HepG2 (cell line): Measurements from ENCODE around the gene MXRA7. TPM values are rescaled to one million over a fixed set of nuclear protein-coding genes. Genes with fewer than 3 reads are reported as not detected.
A peak's percentile ranks its signal among the peaks of the same experiment; 100 is the strongest.

Source experiments
- ATF1 ChIP-seq: IDR thresholded peaks from 2 replicates; pipeline ENCODE4 v1.6.1; 2016; ENCODE audit warnings: mild to moderate bottlenecking, control low read depth
- CEBPZ ChIP-seq: IDR thresholded peaks from 2 replicates; pipeline ENCODE4 v1.6.1; 2012; ENCODE audit warnings: low read length, improper control_type of control experiment
- FOXP1 ChIP-seq, 2 experiments: fragments of 450-650 bp in 1 of 2; IDR thresholded peaks; 2 replicates each; pipeline ENCODE4 v1.6.1; 2017 to 2018; ENCODE audit warnings: antibody characterized with exemption in 1 of 2
- HOXA7 ChIP-seq: sonication (generic); formaldehyde crosslinking; IDR thresholded peaks from 2 replicates; pipeline ENCODE4 v1.8.1; 2022; ENCODE audit warnings: mild to moderate bottlenecking, missing genetic modification reagents, moderate library complexity
- KLF15 ChIP-seq: sonication (generic); formaldehyde crosslinking; IDR thresholded peaks from 2 replicates; pipeline ENCODE4 v1.8.1; 2023; ENCODE audit warnings: borderline replicate concordance, mild to moderate bottlenecking, inconsistent platforms, missing genetic modification reagents, mixed read lengths
- POLR2AphosphoS5 ChIP-seq: IDR thresholded peaks from 2 replicates; pipeline ENCODE4 v1.6.1; 2012; ENCODE audit warnings: low read depth, low read length
- REL ChIP-seq: sonication (generic); formaldehyde crosslinking; conservative IDR thresholded peaks from 2 replicates; pipeline ENCODE4 v1.8.0; 2022; ENCODE audit warnings: mild to moderate bottlenecking, missing genetic modification reagents, moderate library complexity
- REPIN1 ChIP-seq: sonication (generic); formaldehyde crosslinking; IDR thresholded peaks from 2 replicates; pipeline ENCODE4 v1.8.0; 2022; ENCODE audit warnings: missing genetic modification reagents, low read depth, mild to moderate bottlenecking, borderline replicate concordance
- SP1 ChIP-seq, 2 experiments: fragments of 450-650 bp in 1 of 2; sonication (generic) in 1 of 2; formaldehyde crosslinking in 1 of 2; IDR thresholded peaks; 2 replicates each; pipeline versions ENCODE4 v1.4.0 to v1.6.1; 2016 to 2020; ENCODE audit warnings: missing genetic modification reagents in 1 of 2
- SP140L ChIP-seq: sonication (generic); formaldehyde crosslinking; IDR thresholded peaks from 2 replicates; pipeline ENCODE4 v1.4.0; 2020; ENCODE audit warnings: missing genetic modification reagents, borderline replicate concordance
- THAP11 ChIP-seq: IDR thresholded peaks from 2 replicates; pipeline ENCODE4 v1.6.1; 2016; ENCODE audit warnings: missing biosample characterization, missing genetic modification reagents
- ZBTB26 ChIP-seq: IDR thresholded peaks from 2 replicates; pipeline ENCODE4 v1.6.1; 2016; ENCODE audit warnings: missing compliant biosample characterization, missing genetic modification reagents, borderline replicate concordance
- ZNF124 ChIP-seq: sonication (generic); formaldehyde crosslinking; IDR thresholded peaks from 2 replicates; pipeline ENCODE4 v1.4.0; 2020; ENCODE audit warnings: missing genetic modification reagents
- ZNF382 ChIP-seq: sonication (generic); formaldehyde crosslinking; IDR thresholded peaks from 2 replicates; pipeline ENCODE4 v1.5.0; 2020; ENCODE audit warnings: missing genetic modification reagents, mild to moderate bottlenecking, borderline replicate concordance
- ZNF441 ChIP-seq: sonication (generic); formaldehyde crosslinking; IDR thresholded peaks from 2 replicates; pipeline ENCODE4 v1.7.0; 2021; ENCODE audit warnings: missing genetic modification reagents, borderline replicate concordance
- ZNF646 ChIP-seq: sonication (generic); formaldehyde crosslinking; IDR thresholded peaks from 2 replicates; pipeline ENCODE4 v1.9.0; 2021; ENCODE audit warnings: mild to moderate bottlenecking, missing genetic modification reagents
- ZSCAN29 ChIP-seq: sonication (generic); formaldehyde crosslinking; conservative IDR thresholded peaks from 2 replicates; pipeline ENCODE4 v1.4.0; 2020; ENCODE audit warnings: mild to moderate bottlenecking, missing genetic modification reagents
- polyA plus RNA-seq, 8 experiments: library from polyadenylated mRNA; depleted of rRNA in 3 of 8; stranded (reverse) in 7 of 8; unstranded in 1 of 8; fragments of >200 nt; fragmentation: Illumina TruSeq in 4 of 8; extraction: Trizol in 4 of 8; gene quantifications; 2 replicates each; pipeline versions ENCODE4 v1.2.1 to v1.2.3, GENCODE V29; 2011 to 2016; ENCODE audit warnings: low read depth in 4 of 8, missing spikeins in 1 of 8, mixed read lengths in 1 of 8; ENCODE audit not compliant: insufficient read depth in 1 of 8
- total RNA-seq, 5 experiments: library from RNA; depleted of rRNA; stranded (reverse); fragments of >200 nt; fragmentation: Illumina TruSeq; extraction: Trizol; gene quantifications; 2 replicates each; pipeline ENCODE4 v1.2.3, GENCODE V29; 2016; ENCODE audit warnings: low read depth in 1 of 5

The MXRA7 gene
- total and polyA plus RNA-seq, 2 of the 13 experiments (the other 11 are each of a cell fraction or from before 2014, with no cell fraction given) = 44.8 to 112 TPM

GRCh38 chr17:76737676-76738467 lies 27.1 kb upstream of the MXRA7 start, which contains the start of gene MFSD11 (continued):
- TF ChIP-seq CEBPZ (no peak), KLF15 (no peak), POLR2AphosphoS5 (peak; percentile 60), REPIN1 (no peak), SP140L (CRISPR knock-in tag) (no peak), ZNF646 (CRISPR knock-in tag) (no peak; the same call in 1 of the 2 replicates), ZNF382 (CRISPR knock-in tag) (no peak), SP1 (IDR thresholded peaks at IDR 0.05) (peak; percentile 31; the same call in 1 of the 2 replicates), SP1 (CRISPR knock-in tag; IDR thresholded peaks at IDR 0.05) (no peak; the same call in 1 of the 2 replicates), ZNF441 (no peak), ZSCAN29 (CRISPR knock-in tag) (no peak; the same call in 1 of the 2 replicates), REL (CRISPR knock-in tag) (peak; percentile 93), HOXA7 (CRISPR knock-in tag) (no peak), ZNF124 (peak; percentile 84), ATF1 (no peak), ZBTB26 (CRISPR knock-in tag) (no peak), FOXP1 (IDR thresholded peaks at IDR 0.05) (no peak), FOXP1 (CRISPR knock-in tag; IDR thresholded peaks at IDR 0.05) (no peak), THAP11 (CRISPR knock-in tag) (peak; percentile 97)
